ENCODE data around the gene ZNF773. TPM values are rescaled to one million over a fixed set of nuclear protein-coding genes. Genes with fewer than 3 reads are reported as not detected.

Gene ZNF773
- 21.5 and 27.0 TPM in 2 replicates for total RNA-seq

DNA sequence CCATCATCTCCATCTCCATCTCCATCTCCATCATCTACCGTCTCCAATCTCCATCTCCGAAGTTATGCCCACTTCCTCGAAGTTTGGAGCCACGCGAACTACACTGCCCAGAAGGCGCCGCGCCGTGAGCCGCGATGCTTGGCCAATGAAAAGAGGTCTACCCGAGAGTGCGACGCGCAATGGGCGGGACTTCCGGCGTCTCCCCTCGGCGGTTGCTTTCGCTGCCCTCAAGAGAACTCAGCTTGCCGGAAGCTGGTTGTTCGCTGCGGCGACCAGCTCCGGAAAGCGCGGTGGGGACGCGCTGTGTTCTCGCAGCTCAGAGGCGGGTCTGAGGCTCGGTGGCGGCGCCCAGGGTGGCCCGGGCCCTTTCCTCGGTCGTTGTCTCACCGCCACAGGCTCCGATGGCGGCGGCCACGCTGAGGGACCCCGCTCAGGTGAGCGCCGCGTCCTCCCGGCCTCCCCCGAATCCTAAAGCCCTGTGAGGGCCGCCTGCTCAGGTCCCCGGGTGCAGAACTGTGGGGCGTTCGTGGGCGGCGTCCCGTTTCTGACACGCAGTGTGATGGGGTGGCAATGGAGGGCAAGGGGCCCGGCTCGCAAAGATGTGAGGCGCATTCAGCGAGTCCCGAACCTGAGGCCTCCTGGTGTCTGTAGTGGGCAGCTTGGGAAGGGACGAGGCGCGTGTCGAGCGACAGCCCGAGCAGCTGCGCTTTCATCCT is at the start of gene ZNF773:
Gene ZNF773, plus strand, starts transcription at position 259 of the 716 bp plus-strand sequence. Its CDS starts 143 bp downstream, at position 402.

DNA sequence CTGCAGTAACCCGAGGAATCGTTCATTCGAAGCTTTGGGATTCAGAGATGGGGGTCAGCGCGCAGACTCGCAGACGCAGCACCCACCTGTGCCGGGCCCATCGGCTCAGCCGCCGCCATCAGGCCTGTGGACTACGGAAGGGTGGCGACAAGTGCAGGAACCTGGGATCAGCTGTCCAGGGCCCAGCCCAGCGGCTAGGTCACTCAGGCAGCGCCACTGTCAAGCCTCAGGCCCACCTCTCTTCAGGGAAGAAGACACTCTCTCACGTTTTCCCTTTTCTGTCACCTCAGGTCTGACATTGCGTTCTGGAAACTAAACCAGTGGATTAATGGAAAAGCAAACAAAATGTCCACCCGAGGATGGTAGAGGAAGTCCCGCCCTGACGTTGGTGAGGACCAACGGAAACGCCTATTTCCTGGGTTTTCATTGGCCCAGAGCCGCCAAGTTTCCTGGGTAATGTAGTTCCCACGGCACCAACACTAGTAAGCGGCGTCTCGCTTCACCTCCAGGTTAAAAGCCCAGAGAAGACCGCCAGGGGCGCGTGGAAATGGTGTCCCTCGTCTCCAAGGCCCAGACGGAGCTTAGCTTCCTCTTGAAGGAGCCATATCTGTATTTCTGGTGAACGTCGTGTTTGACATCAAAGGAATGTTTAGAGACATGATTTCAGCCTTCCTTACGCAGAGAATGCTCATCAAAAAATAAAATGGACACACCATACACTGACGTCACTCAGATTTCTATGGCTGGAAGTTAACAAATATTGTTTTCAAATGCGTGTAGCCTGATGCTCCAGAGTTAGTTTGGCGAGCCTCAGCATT is 22.3 kb upstream of the ZNF773 start, which contains the start of gene ZNF772:
Gene ZNF772, minus strand, starts transcription at position 376 of the 818 bp plus-strand sequence. Its CDS starts 257 bp downstream, at position 119.

DNA sequence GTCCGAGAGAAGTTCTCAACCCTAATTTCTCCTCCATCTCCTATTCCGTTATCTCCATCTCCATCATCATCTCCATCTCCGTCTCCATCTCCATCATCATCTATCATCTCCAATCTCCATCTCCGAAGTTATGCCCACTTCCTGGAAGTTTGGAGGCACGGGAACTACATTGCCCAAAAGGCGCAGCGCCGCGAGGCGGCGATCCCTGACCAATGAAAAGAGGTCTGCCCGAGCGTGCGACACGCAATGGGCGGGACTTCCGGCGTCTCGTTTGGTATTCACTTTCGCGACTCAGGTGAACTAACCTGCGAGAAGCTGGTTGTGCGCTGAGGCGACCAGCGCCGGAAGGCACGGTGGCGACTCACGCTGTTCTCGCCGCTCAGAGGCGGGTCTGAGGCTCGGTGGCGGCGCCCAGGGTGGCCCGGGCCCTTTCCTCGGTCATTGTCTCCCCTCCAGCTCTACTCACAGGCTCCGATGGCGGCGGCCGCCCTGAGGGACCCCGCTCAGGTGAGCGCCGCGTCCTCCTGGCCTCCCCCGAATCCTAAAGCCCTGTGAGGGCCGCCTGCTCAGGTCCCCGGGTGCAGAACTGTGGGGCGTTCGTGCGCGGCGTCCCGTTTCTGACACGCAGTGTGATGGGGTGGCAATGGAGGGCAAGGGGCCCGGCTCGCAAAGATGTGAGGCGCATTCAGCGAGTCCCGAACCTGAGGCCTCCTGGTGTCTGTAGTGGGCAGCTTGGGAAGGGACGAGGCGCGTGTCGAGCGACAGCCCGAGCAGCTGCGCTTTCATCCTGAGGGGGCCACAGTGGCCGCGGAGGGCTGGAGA is 12.1 kb upstream of the ZNF773 start, which contains the start of gene ZNF419:
Gene ZNF419, plus strand, starts transcription at position 274 of the 822 bp plus-strand sequence. Its CDS starts 201 bp downstream, at position 475.

DNA sequence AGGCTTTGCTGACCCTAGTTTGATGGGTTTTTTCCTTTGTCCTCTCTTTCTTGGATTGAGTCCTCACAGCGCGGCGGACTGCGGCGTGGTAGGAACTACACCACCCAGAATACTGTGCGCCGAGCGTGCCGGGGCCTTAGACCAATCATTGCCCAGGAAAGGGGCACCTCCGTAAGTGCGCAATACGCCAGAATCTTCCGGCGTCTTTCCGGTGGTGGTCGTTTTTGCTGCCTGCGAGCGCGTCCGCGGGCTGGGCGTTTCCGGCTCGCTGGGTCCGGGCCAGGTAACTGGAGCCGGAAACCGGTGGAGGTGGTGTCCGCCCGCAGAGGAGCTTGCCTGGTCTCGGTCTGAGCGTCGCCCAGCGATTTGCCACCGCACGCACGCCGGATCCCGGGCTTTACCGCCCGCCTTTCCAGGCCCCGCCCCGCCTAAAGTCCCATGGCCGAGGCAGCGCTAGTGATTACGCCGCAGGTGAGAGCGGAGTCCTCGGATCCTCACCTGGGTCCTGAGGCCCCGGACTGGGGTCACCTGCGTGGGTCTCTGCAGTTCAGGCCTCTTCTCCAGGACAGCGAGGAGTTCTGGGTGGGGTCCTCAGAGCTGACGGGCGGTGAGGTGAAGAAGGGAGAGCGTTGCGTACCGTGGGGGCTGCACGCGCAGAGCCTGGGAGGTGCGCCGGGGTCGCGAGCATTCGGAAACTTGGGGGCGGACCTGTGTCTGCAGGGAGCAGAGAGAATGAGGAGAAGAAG is 27.6 kb downstream of the ZNF773 start, which contains the start of gene ZNF549:
Gene ZNF549, plus strand, starts transcription at position 221 of the 746 bp plus-strand sequence. Its CDS starts 218 bp downstream, at position 439.

Other genes with a start within 250 kb of the ZNF773 start
- gene ZNF460, start 219.5 kb upstream of the ZNF773 start, total RNA-seq, result 56.3 and 77.2 TPM in 2 replicates
- 9.4 and 12.1 TPM in 2 replicates for gene ZNF543, start 179.5 kb upstream of the ZNF773 start, total RNA-seq
- gene ZNF304, start 148.7 kb upstream of the ZNF773 start, total RNA-seq, result 9.9 and 11.4 TPM in 2 replicates
- gene TRAPPC2B, start 136.4 kb upstream of the ZNF773 start, total RNA-seq, result 12.7 and 15.1 TPM in 2 replicates
- gene ZNF547, start 136.4 kb upstream of the ZNF773 start, total RNA-seq, result 3.2 and 4.1 TPM in 2 replicates
- gene ZNF548, start 110.1 kb upstream of the ZNF773 start, total RNA-seq, result 22.1 and 26.4 TPM in 2 replicates
- 13.7 and 14.0 TPM in 2 replicates for gene ZNF17, start 88.8 kb upstream of the ZNF773 start, total RNA-seq
- 8.4 and 9.0 TPM in 2 replicates for gene ZNF749, start 64.6 kb upstream of the ZNF773 start, total RNA-seq
- gene VN1R1, start 42.8 kb upstream of the ZNF773 start, total RNA-seq, result 0.55 and 0.62 TPM in 2 replicates
- gene ZNF772, start 22.4 kb upstream of the ZNF773 start, total RNA-seq, result 17.2 and 19.6 TPM in 2 replicates
- gene ZNF419, start 12.2 kb upstream of the ZNF773 start, total RNA-seq, result 10.3 and 13.1 TPM in 2 replicates
- gene ZNF549, start 27.4 kb downstream of the ZNF773 start, total RNA-seq, result 4.8 and 4.9 TPM in 2 replicates
- 9.0 and 11.0 TPM in 2 replicates for gene ZNF550, start 59.9 kb downstream of the ZNF773 start, total RNA-seq
- gene ZNF416, start 79.0 kb downstream of the ZNF773 start, total RNA-seq, result 6.0 TPM in 2 replicates
- 4.7 and 9.2 TPM in 2 replicates for gene ZIK1, start 84.2 kb downstream of the ZNF773 start, total RNA-seq
- gene ZNF530, start 99.9 kb downstream of the ZNF773 start, total RNA-seq, result 5.1 and 13.3 TPM in 2 replicates
- gene ZNF134, start 114.3 kb downstream of the ZNF773 start, total RNA-seq, result 19.9 and 20.1 TPM in 2 replicates
- 6.7 and 7.1 TPM in 2 replicates for gene ZNF211, start 133.2 kb downstream of the ZNF773 start, total RNA-seq
- not detected in 2 replicates for gene ZSCAN4, start 169.0 kb downstream of the ZNF773 start, total RNA-seq
- gene ZNF551, start 182.0 kb downstream of the ZNF773 start, total RNA-seq, result 3.4 and 7.1 TPM in 2 replicates
- gene ZNF154, start 209.3 kb downstream of the ZNF773 start, total RNA-seq, result 0.44 and 0.87 TPM in 2 replicates
- gene ZNF671, start 227.7 kb downstream of the ZNF773 start, total RNA-seq, result 7.4 and 8.0 TPM in 2 replicates
- 9.7 and 11.2 TPM in 2 replicates for gene ZNF776, start 246.9 kb downstream of the ZNF773 start, total RNA-seq

Data from uterine smooth muscle cell (primary cell).